IMR-90 (cell line): ENCODE data around the gene PCSK6.

Experiments
- BHLHE40 ChIP-seq: fragments of 150-350 bp; IDR thresholded peaks from 2 replicates; pipeline ENCODE4 v1.6.1; 2016; ENCODE audit warnings: mild to moderate bottlenecking, low read depth, low read length
- CEBPB ChIP-seq: IDR thresholded peaks from 2 replicates; pipeline ENCODE4 v1.6.1; 2012; ENCODE audit warnings: low read depth, low read length, improper control_type of control experiment
- MXI1 ChIP-seq: IDR thresholded peaks from 2 replicates; pipeline ENCODE4 v1.6.1; 2012; ENCODE audit warnings: low read depth, mild to moderate bottlenecking, low read length, moderate library complexity, borderline replicate concordance
- POLR2A ChIP-seq: IDR thresholded peaks from 2 replicates; pipeline ENCODE4 v1.6.1; 2012; ENCODE audit warnings: mild to moderate bottlenecking, low read depth, low read length
- RAD21 ChIP-seq: IDR thresholded peaks from 2 replicates; pipeline ENCODE4 v1.6.1; 2012; ENCODE audit warnings: low read length, improper control_type of control experiment
- RCOR1 ChIP-seq: IDR thresholded peaks from 2 replicates; pipeline ENCODE4 v1.6.1; 2012; ENCODE audit warnings: mild to moderate bottlenecking, low read length, improper control_type of control experiment; ENCODE audit not compliant: insufficient replicate concordance
- TF ChIP-seq, protein P1 (sequence below): conservative IDR thresholded peaks from 2 replicates; pipeline ENCODE4 v1.5.1; 2012; ENCODE audit warnings: mild to moderate bottlenecking, low read depth, low read length, improper control_type of control experiment
- TF ChIP-seq, protein P2 (sequence below): fragments of 150-350 bp; IDR thresholded peaks from 2 replicates; pipeline ENCODE4 v1.6.1; 2017; ENCODE audit warnings: mild to moderate bottlenecking, antibody characterized with exemption, low read length, low read depth
- TF ChIP-seq, protein P3 (sequence below): fragments of 150-350 bp; IDR thresholded peaks from 2 replicates; pipeline ENCODE4 v1.6.1; 2016; ENCODE audit warnings: low read depth, mild to moderate bottlenecking, low read length, moderate library complexity, borderline replicate concordance

DNA sequence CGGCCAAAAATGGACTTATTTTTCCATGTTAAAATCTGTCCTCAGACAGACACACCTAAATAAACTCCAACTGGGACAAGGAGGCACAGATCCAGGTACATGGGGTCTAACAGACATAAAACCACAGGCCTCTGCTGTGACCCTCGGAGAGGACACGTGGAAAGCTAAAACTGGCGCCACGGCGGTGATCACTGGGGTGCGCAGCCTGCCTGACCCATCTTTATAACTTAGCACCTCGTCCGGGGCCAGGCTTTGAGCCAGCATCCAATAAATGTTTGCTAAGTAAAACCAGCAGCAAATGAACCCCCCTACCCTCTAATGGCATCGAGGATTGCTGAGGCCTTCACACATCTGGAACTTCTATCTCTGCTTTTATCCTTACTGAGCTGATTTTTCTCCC, 15.3 kb downstream of the PCSK6 start:
- TF ChIP-seq, protein P1, sequence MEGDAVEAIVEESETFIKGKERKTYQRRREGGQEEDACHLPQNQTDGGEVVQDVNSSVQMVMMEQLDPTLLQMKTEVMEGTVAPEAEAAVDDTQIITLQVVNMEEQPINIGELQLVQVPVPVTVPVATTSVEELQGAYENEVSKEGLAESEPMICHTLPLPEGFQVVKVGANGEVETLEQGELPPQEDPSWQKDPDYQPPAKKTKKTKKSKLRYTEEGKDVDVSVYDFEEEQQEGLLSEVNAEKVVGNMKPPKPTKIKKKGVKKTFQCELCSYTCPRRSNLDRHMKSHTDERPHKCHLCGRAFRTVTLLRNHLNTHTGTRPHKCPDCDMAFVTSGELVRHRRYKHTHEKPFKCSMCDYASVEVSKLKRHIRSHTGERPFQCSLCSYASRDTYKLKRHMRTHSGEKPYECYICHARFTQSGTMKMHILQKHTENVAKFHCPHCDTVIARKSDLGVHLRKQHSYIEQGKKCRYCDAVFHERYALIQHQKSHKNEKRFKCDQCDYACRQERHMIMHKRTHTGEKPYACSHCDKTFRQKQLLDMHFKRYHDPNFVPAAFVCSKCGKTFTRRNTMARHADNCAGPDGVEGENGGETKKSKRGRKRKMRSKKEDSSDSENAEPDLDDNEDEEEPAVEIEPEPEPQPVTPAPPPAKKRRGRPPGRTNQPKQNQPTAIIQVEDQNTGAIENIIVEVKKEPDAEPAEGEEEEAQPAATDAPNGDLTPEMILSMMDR = no peak
- TF ChIP-seq RCOR1 (no peak), CEBPB (no peak), BHLHE40 (no peak), RAD21 (no peak), POLR2A (no peak), MXI1 (no peak)
- TF ChIP-seq, protein P2, sequence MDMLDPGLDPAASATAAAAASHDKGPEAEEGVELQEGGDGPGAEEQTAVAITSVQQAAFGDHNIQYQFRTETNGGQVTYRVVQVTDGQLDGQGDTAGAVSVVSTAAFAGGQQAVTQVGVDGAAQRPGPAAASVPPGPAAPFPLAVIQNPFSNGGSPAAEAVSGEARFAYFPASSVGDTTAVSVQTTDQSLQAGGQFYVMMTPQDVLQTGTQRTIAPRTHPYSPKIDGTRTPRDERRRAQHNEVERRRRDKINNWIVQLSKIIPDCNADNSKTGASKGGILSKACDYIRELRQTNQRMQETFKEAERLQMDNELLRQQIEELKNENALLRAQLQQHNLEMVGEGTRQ = no peak
- TF ChIP-seq, protein P3, sequence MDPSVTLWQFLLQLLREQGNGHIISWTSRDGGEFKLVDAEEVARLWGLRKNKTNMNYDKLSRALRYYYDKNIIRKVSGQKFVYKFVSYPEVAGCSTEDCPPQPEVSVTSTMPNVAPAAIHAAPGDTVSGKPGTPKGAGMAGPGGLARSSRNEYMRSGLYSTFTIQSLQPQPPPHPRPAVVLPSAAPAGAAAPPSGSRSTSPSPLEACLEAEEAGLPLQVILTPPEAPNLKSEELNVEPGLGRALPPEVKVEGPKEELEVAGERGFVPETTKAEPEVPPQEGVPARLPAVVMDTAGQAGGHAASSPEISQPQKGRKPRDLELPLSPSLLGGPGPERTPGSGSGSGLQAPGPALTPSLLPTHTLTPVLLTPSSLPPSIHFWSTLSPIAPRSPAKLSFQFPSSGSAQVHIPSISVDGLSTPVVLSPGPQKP = no peak
